ENCODE results near the gene SELENOF.
"Not testable (repeated sequence)": the region's sequence is repeated elsewhere in the genome, so short reads cannot be mapped to it uniquely, and the experiment has no call there.

SELENOF gene

DNA sequence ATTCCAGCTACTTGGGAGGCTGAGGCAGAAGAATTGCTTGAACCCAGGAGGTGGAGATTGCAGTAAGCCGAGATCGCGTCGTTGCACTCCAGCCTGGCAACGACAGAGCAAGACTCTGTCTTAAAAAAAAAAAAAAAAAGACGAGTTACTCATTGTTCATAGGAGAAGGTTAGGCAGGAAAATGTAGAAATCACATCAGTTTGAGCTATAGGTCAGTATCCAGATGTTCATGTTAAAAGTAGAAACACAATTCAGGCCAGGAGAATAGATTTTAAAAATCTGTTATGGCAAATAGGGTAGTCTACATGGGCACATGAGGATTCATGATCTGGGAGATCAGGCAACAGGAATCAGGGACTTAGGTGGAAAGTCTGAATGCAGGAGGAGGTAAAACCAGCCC is 57.7 kb downstream of the SELENOF start:
- DNase-seq, result no peak

DNA sequence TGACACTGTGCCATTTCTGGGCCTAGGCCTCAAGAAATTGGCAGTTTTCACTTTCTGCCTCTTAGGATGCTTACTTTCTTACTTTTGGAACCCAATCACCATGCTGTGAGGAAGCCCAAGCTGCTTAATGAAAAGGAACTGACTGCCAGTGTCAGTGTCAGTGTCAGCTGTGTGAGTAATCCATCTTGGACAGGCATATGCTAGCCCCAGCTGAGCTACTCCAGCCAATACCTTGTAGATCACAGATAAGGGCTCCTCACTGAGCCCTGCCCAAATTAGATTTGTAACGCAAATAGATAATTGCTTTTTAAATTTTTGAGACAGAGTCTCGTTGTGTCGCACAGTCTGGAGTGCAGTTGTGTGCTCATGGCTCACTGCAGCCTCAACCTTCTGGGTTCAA is 59.6 kb downstream of the SELENOF start:
- DNase-seq, result no peak

DNA sequence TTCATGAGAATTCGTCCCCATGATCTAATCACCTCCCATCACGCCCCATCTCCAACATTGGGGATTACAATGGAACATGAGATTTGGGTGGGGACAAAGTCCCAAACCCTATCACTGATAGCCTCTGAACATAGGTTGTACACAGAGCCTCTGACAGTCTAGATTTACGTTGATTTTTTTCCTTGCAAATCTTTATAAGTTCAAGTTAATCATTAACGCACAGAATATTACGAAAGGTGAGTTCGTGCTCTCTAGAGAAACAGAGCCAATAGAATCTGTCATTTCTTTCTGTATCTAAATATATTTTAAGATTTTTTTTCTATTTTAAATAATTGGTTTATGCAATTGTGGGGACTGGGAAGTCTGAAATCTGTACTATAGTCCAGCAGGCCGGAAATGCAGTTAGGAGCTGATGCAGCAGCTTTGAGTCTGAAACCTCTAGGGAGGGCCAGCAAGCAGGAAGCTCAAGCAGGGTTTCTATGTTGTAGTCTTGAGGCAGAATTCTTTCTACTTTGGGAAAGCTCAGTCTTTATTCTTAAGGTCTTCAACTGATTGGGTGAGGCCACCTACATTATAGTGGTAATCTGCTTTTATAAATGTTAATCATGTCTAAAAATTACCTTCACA is 61.0 kb downstream of the SELENOF start:
- no peak for DNase-seq

DNA sequence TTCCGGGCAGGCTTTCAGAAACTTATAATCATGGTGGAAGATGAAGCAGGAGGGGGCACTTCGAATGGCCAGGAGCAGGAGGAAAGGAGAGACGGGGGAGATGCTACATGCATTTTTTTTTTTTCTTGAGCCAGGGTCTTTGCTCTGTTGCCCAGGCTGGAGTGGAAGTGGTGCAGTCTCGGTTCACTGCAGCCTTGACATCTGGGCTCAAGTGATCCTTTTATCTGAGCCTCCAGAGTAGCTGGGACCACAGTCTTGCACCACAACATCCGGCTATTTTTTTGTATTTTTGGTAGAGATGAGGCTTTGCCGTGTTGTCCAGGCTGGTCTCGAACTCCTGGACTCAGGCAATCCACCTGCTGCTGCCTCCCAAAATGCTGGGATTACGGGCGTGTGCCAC is 61.6 kb downstream of the SELENOF start:
- DNase-seq, result no peak

DNA sequence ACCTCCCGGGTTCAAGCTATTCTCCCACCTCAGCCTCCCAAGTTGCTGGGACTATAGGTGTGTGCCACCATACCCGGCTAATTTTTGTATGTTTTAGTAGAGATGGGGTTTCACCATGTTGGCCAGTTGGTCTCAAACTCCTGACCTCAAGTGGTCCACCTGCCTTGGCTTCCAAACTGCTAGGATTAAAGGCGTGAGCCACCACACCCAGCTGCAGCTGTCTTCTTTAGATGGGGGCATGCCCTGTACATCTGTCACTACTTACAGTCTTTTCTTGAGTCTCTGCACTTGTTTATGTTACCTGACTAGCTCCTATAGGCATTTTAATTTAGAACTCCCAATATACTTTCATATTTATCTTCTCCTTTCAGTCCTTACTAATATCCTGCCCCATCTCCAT is 64.2 kb downstream of the SELENOF start:
- DNase-seq, result no peak

DNA sequence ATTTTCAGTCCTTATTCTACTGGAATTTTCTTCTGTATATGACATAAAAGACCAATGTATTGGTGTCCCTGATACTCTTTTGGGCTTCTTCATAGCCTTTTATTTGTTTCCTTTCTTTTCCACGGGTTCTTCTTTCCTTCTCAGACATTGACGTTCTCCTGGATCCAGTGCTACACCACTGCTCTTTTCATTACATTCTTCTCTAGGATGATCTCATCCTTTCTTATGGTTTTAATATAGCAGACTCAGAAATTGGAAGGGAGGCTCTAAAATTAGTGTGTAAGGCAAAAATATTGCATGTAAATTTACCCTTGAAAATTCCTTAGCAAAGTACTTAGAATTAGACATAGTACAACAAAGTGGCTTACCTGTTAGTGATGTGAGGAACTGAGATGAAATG is 65.3 kb downstream of the SELENOF start:
- no peak for DNase-seq

DNA sequence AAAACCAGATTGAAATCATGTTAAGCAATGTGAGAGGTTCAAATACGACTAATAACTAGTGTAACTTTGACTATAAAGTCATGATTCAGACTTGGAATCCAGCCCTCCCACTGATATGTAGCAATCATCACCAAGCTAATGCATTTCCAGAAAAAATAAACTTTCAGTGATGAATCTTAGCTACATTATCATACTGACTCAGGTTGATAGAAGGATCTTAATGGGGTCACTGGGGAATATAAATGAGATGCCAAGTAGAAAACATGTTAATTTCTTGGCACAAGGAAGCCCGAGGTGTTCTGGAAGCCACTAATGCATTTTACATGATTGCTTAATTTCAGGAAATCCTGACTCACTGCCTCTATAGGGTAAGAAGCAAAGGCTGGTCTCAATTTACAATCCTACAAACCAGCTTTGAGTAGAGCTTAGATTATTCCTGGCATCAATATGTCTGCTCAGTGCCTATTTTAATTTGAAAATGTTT is 67.7 kb downstream of the SELENOF start:
- no peak for DNase-seq

DNA sequence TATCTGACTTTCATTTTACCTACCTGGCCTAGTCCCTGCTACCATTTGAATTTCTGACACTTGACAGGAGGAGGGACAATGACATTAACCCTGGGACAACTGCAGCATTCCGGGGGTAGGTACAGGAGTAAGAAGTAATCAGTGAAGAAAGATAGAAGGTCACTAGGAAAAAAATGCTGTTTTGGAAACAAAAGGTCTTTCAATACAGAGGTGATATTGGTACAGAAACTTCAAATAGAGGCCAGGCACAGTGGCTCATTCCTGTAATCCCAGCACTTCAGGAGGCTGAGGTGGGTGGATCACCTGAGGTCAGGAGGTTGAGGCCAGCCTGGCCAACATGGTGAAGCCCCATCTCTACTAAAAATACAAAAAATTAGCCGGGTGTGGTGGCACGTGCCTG is 68.4 kb downstream of the SELENOF start:
- DNase-seq, result no peak

DNA sequence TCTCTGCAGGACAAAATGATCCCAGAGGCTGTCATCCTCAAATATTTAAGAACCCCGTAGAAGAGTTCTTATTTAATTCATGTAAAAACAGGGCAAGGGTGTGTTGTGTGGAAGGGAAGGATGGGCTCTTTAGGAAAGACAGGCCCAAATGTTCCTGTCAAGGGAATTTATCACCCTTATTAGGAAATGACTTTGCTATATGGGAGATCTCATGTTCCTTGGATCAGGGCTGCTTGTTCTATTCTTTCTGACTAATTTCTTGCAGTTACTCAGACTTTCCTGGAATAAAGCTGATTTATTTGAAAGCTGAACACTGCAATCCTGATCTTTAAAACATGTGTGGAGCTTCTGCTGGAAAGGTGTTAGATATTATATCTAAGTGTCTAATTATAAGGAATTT is 72.8 kb downstream of the SELENOF start:
- no peak for DNase-seq

DNA sequence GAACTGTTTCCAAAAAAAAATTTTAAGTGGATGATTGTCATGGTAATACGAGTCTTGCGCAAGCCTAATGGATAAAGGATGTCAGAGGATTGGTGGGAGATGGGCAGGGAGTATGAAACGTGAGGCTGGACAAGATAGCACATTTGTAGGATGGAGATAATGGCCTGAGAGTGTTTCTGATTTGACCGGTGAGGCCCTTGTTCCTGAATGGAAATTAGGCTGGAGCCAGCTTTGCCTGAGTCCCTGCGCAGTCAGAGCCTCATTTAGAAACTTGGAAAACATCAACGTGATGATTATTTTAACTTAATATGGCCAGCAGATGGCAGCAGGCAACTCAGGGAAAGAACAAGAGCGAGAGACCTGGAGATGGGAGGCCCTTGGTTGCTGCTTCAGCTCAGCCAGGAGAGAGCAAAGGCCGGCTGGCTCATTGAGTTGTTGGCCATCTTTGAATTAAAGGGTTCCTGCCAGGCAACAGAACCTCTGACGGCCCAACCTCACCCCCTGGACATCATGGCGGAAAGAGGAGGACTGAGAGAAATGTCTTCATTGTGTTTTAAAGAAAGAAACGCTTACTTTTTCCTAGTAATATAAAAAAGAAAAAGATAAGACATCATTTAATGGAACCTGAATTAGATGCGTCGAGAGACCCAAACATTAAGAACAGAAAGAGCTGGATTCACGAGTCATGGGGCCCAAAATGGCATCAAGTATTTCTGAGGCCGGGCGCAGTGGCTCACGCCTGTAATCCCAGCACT is 80.3 kb downstream of the SELENOF start:
- DNase-seq, result peak; percentile 48

DNA sequence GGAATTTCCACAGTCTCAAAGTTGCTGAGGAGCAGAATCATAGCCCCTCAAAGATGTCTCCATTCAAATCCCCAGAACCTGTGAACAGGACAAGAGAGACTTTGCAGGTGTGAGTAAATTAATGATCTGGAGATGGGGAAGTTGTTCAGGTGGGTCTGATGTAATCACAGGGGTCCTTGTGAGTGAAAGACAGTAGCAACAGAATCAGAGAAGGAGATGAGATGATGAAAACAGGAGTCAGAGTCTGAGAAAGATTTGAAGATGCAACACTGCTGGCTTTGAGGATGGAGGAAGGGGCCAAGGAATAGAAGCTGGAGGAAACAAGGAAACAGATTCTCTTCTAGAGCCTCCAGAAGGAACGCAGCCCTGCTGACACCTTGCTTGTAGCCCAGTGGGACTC is 81.5 kb downstream of the SELENOF start:
- DNase-seq, result no peak

DNA sequence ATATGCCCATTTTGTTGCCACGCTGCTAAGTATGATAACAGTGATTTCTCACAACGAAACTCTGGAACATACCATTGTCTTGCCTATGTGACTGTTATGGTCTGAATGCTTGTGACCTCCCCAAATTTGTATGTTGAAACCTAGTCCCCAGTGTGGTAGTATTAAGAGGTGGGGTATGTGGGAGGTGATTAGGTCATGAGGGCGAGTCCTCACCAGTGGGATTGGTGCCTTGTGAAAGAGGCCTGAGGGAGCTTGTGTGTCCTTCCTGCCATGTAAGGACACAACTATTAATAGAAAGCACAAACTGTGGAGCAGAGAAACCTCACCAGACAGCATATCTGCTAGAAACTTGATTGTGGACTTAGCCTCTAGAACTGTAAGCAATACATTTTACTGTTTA is 84.6 kb downstream of the SELENOF start:
- no peak for DNase-seq

DNA sequence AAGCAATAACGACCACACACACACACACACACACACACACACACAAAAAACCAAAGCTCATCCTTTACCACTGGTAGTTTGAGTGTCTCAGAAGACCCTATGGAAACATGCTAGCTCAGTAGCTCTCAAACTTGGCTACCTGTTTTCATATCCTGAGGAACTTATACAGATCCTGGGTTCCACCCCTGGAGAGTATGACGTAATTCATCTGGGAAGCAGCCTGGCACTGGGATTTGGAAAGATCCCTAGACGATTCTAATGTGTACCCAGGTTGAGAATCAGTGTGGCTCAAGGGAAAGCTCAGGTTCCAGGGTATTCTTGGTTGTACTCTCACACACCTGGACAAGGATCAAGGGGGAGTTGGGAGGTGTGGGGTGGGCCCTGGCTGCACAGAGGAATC is 85.9 kb downstream of the SELENOF start:
- no peak for DNase-seq

DNA sequence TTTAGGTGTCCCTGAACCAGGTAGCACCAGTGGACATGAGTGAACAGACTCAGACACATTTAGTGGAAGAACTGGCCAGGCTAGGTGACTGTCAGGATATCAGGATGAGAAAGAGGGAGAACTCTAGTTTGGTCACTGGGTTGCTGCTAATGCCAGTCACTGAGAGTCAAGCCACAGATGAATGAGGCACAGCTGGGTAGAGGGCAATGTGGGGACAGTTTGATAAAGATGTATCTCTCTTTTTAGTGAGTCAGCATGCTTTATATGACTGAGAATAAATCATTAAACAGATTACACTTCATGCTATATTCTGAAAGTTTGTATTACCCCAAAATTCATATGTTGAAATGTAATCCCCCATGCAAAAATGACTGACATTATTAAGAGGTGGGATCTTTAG is 87.1 kb downstream of the SELENOF start:
- DNase-seq, result no peak

DNA sequence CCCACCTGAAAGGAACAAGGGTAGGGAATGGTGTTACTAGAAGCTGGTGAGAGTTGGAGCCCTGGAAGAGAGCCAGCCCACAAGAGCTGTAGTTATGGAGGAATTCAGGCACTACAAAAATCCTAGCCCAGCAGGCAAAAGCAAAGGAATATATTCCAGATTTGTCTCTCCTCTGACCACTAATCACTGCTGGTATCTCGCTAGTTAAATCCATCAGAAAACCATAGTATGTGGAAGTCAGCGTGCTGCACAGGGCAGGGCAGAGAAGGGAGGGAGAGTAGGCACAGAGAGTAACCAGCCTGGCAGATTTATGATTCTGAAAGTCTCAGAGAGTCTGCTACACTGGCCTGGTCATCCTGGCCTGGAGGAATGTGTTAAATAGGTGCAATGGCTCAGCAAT is 88.6 kb downstream of the SELENOF start:
- DNase-seq, result no peak

DNA sequence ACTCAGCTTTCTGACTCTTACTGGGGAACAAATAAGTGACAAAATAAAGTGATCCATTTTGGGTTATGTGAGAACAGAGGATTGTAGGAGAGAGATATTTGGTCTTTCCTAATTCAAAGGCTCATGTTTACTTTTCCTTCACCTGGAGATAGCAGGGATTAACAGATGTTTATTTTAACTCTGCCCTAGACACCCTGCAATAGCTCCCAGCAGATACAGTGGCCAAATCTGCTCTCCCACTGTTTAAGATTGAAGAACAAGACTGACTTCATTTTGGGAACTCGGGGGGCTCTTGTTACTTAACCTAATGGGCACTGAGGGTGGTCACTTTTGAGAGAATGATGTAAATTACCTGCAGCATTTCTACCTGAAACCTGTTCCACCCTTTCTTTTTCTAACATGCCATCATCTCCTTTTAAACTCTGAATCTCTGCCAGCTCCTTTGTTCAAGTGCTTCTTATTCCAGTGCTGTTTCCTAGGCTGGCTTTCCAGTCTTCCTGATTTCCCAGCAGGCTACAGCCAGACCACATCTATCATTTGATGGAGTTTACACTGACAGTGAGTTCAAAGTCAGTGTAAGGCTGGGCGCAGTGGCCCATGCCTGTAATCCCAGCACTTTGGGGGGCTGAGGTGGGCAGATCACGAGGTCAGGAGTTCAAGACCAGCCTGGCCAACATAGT is 90.0 kb downstream of the SELENOF start:
- DNase-seq, result no peak

DNA sequence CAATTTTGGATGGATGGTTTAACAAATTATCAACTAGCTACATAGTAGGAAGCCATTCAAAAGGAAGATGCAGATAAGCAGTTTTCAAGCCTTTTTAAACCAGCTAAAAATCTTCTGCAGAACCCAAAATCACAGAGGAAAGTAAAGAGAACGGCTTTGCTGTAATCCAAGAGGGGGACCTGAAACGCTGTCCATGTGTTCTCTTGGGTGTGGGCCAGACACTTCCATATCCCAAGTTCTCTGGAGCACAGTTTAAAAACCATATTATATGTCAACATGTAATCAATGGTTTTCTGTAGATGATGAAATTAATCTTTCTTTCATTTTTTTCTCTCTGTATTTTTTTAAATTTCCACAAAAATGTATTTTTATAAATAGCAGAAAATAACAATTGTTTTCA is 90.5 kb downstream of the SELENOF start:
- no peak for DNase-seq

DNA sequence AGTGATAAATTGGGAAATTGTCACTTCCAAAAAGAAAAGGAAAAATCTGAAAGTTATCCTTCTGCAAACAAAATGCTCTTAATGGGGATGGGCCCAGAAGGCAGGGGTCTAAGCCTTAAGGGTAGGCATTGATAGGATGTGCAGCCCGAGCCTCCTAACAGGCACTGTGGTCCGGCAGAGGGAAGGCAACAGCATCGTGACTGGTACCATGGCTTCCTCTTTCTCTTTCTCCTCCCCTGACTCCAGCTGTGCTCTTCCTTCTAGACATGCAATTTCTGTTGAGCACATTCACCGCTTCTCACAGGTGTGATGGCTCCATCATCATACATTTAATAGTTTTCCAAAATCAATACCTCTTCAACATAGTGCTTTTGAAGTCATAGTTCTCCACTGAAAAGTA is 91.5 kb downstream of the SELENOF start:
- no peak for DNase-seq

DNA sequence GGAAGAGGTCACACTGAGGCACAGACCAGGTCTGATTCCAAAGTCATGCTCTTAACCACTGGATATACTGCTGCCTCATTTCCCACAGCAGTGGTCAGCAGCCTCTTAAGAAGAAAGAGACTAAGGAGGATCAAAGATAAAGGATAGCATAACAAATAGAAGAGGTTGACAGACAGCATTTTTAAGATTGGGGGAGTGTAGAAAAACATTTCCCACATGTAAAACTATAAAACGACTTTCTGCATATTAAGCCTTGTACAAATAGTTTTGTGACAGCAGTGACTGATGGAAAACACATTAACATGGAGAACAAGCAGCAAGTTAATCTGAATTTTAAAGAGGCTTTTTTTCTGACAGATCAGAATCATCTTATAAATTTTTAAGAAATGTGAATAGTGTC is 92.0 kb downstream of the SELENOF start:
- DNase-seq, result no peak

DNA sequence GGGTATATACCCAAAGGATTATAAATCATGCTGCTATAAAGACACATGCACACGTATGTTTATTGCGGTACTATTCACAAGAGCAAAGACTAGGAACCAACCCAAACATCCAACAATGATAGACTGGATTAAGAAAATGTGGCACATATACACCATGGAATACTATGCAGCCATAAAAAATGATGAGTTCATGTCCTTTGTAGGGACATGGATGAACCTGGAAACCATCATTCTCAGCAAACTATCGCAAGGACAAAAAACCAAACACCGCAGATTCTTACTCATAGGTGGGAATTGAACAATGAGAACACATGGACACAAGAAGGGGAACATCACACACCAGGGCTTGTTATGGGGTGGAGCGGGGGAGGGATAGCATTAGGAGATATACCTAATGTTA is 94.0 kb downstream of the SELENOF start:
- not testable (repeated sequence) for DNase-seq

DNA sequence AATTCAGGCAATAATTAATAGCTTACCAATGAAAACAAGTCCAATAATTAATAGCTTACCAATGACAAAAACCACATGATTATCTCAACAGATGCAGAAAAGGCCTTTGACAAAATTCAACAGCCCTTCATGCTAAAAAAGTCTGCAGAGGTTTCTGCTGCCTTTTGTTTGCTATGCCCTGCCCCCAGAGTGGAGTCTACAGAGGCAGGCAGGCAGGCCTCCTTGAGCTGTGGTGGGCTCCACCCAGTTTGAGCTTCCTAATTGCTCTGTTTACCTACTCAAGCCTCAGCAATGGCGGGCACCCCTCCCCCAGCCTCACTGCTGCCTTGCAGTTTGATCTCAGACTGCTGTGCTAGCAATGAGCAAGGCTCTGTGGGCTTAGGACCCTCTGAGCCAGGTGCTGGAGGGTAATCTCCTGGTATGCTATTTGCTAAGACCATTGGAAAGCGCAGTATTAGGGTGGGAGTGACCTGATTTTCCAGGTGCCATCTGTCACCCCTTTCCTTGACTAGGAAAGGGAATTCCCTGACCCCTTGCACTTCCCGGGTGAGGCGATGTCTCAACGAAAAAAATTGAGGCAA is 96.6 kb downstream of the SELENOF start:
- DNase-seq, result not testable (repeated sequence)

DNA sequence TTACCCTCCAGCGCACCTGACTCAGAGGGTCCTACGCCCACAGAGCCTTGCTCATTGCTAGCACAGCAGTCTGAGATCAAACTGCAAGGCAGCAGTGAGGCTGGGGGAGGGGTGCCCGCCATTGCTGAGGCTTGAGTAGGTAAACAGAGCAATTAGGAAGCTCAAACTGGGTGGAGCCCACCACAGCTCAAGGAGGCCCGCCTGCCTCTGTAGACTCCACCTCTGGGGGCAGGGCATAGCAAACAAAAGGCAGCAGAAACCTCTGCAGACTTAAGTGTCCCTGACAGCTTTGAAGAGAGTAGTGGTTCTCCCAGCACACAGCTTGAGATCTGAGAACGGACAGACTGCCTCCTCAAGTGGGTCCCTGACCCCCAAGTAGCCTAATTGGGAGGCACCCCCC is 99.8 kb downstream of the SELENOF start:
- DNase-seq, result not testable (repeated sequence)

All from central memory CD4-positive, alpha-beta T cell (primary cell).